Endothelial cell of umbilical vein (primary cell): ENCODE data around the gene NPTX2.
"Not testable (repeated sequence)": the region's sequence is repeated elsewhere in the genome, so short reads cannot be mapped to it uniquely, and the experiment has no call there.

ENCODE experiments used
- EZH2 ChIP-seq: IDR thresholded peaks from 2 replicates; pipeline ENCODE4 v1.6.1; 2012; ENCODE audit warnings: borderline replicate concordance, low read depth, mild to moderate bottlenecking, moderate library complexity, low read length, inconsistent platforms; ENCODE audit not compliant: severe bottlenecking
- FOS ChIP-seq: IDR thresholded peaks from 2 replicates; pipeline ENCODE4 v1.6.1; 2011; ENCODE audit warnings: mild to moderate bottlenecking, low read length, moderate library complexity, borderline replicate concordance; ENCODE audit not compliant: insufficient read depth
- POLR2A ChIP-seq: IDR thresholded peaks from 2 replicates; pipeline ENCODE4 v1.6.1; 2012; ENCODE audit warnings: low read depth, mild to moderate bottlenecking, control low read depth, low read length
- POLR2AphosphoS5 ChIP-seq: IDR thresholded peaks from 2 replicates; pipeline ENCODE4 v1.6.1; 2012; ENCODE audit warnings: low read depth, mild to moderate bottlenecking, control low read depth, low read length, moderate library complexity; ENCODE audit not compliant: insufficient read depth
- TF ChIP-seq, protein P1 (sequence below), 2 donors: IDR thresholded peaks; 1 replicate in 1 of 2; 2 replicates in 1 of 2; pipeline ENCODE4 v1.5.1; 2011; ENCODE audit warnings: low read length in 2 of 2, mild to moderate bottlenecking in 2 of 2, moderate library complexity in 2 of 2, control low read depth in 1 of 2, inconsistent platforms in 1 of 2, low read depth in 1 of 2; ENCODE audit not compliant: insufficient read depth in 1 of 2; ENCODE audit errors: extremely low read depth in 1 of 2

DNA sequence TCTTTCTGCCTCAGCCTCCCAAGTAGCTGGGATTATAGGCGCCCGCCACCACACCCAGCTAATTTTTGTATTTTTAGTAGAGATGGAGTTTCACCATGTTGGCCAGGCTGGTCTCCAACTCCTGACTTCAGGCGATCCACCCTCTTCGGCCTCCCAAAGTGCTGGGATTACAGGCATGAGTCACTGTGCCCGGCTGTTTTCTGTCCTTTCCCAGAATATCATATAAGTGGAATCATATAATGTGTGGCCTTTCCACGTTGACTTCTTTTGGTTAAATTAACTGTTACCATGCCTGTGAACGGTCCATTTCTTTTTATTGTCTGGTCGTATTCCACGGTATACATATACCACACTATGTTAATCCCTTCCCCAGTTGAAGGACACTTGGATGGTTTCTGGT, 44.4 kb upstream of the NPTX2 start:
- TF ChIP-seq, protein P1, sequence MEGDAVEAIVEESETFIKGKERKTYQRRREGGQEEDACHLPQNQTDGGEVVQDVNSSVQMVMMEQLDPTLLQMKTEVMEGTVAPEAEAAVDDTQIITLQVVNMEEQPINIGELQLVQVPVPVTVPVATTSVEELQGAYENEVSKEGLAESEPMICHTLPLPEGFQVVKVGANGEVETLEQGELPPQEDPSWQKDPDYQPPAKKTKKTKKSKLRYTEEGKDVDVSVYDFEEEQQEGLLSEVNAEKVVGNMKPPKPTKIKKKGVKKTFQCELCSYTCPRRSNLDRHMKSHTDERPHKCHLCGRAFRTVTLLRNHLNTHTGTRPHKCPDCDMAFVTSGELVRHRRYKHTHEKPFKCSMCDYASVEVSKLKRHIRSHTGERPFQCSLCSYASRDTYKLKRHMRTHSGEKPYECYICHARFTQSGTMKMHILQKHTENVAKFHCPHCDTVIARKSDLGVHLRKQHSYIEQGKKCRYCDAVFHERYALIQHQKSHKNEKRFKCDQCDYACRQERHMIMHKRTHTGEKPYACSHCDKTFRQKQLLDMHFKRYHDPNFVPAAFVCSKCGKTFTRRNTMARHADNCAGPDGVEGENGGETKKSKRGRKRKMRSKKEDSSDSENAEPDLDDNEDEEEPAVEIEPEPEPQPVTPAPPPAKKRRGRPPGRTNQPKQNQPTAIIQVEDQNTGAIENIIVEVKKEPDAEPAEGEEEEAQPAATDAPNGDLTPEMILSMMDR (IDR thresholded peaks at IDR 0.05; ENCODE audit: extremely low read depth in 1 of 2, insufficient read depth in 1 of 2, low read depth in 1 of 2, low read length in 2 of 2) = not testable (repeated sequence)
- not testable (repeated sequence) for TF ChIP-seq POLR2AphosphoS5, FOS, EZH2, POLR2A
